Measurements from ENCODE around the gene HOXC4. TPM values are rescaled to one million over a fixed set of nuclear protein-coding genes. Genes with fewer than 3 reads are reported as not detected.

HOXC4 gene
- total RNA-seq, 4 donors from 2014 or later = 1.1 to 3.1 (median 1.3) TPM

GRCh38 chr12:54016478-54016964, 37.1 kb upstream of the HOXC4 start:
- H3K36me3 ChIP-seq = no peaks in the 10 kb centered on the region
- peaks cover 3 to 51% (median 11%) of the 10 kb centered on the region in 3 donors for H3K4me1 ChIP-seq
- H3K27ac ChIP-seq = no peak overlapping the region
- H3K27me3 ChIP-seq = peaks cover 15 to 100% (median 35%) of the 10 kb centered on the region in 4 donors
- 3 to 6% methylated on average over 10 to 16 of the region's 25 CpGs for WGBS, 2 donors
- peak overlapping the region; percentile 42 to 64 (median 50) for H3K4me3 ChIP-seq
- no peaks in the 10 kb centered on the region for H3K9me3 ChIP-seq
- intact Hi-C loops (cut with DNase I) = no loop called here
- no peak for TF ChIP-seq POLR2A (IDR thresholded peaks at IDR 0.05)
- TF ChIP-seq, protein P1, sequence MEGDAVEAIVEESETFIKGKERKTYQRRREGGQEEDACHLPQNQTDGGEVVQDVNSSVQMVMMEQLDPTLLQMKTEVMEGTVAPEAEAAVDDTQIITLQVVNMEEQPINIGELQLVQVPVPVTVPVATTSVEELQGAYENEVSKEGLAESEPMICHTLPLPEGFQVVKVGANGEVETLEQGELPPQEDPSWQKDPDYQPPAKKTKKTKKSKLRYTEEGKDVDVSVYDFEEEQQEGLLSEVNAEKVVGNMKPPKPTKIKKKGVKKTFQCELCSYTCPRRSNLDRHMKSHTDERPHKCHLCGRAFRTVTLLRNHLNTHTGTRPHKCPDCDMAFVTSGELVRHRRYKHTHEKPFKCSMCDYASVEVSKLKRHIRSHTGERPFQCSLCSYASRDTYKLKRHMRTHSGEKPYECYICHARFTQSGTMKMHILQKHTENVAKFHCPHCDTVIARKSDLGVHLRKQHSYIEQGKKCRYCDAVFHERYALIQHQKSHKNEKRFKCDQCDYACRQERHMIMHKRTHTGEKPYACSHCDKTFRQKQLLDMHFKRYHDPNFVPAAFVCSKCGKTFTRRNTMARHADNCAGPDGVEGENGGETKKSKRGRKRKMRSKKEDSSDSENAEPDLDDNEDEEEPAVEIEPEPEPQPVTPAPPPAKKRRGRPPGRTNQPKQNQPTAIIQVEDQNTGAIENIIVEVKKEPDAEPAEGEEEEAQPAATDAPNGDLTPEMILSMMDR (IDR thresholded peaks at IDR 0.05) = no peak
- DNase-seq = no peak

- H3K27ac ChIP-seq = peak overlapping the region; percentile 24 to 67 (median 39)
- H3K36me3 ChIP-seq = no peaks in the 10 kb centered on the region
- 1 to 5% methylated on average over 24 of the region's 24 CpGs for WGBS, 2 donors
- intact Hi-C loops (cut with DNase I) = no loop called here
- peaks cover 15 to 100% (median 33%) of the 10 kb centered on the region in 4 donors for H3K27me3 ChIP-seq
- H3K9me3 ChIP-seq = no peaks in the 10 kb centered on the region
- H3K4me3 ChIP-seq = peak overlapping the region; percentile 42 to 64 (median 50)
- TF ChIP-seq, protein P1 (IDR thresholded peaks at IDR 0.05) = peak in 1 of 6 experiments; percentile 10
- TF ChIP-seq POLR2A (IDR thresholded peaks at IDR 0.05) = no peak
- no peak for DNase-seq
- H3K4me1 ChIP-seq = peaks cover 3 to 55% (median 11%) of the 10 kb centered on the region in 3 donors
These were observed 36.4 kb upstream of the HOXC4 start for GRCh38 chr12:54017027-54017788.

- Histone ChIP-seq H3K27ac (peak overlapping the region; percentile 24 to 67 (median 39)), H3K27me3 (peaks cover 15 to 100% (median 30%) of the 10 kb centered on the region in 4 donors), H3K9me3 (no peaks in the 10 kb centered on the region), H3K36me3 (no peaks in the 10 kb centered on the region), H3K4me3 (peak overlapping the region; percentile 42 to 64 (median 50)), H3K4me1 (peaks cover 3 to 55% (median 11%) of the 10 kb centered on the region in 3 donors)
- intact Hi-C loops (cut with DNase I) = no loop called here
- WGBS, 2 donors = 0% methylated on average over 1 of the region's 34 CpGs; no CpG with 5 or more reads in 1 of the 2 donors
- peak; percentile 21 for DNase-seq
- TF ChIP-seq, protein P1 (IDR thresholded peaks at IDR 0.05) = peak in 1 of 6 experiments; percentile 18
- TF ChIP-seq POLR2A (IDR thresholded peaks at IDR 0.05) = peak in 1 of 4 donors; percentile 32
These were observed 35.7 kb upstream of the HOXC4 start for GRCh38 chr12:54017878-54018467.

DNA sequence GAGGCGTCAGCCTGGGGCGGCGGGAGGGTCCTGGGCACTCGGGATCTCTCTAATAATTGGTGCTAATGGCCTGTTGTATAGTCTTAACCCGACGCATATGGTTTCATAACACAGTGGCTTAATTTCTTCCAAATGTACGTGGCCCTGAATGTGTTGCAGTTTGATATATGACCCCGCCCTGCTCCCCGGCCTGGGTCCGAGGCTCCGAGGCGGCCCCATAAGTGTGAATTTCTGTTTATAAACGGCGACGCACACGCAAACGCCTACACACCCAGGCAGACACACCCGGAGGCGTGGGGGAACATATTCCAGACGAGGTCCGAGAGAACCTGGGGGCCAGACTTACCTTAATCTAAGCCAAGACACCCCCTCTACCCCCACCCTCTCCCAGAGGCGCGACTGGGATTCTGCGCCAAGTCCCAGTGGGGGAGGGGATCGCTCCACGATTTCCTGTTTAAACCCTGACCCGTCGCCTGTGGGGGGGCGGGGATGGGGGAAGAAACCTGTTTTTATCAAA, 35.1 kb upstream of the HOXC4 start:
- Histone ChIP-seq H3K4me3 (peak overlapping the region; percentile 42 to 64 (median 50)), H3K27me3 (peaks cover 15 to 100% (median 27%) of the 10 kb centered on the region in 4 donors), H3K36me3 (no peaks in the 10 kb centered on the region), H3K9me3 (no peaks in the 10 kb centered on the region), H3K4me1 (peaks cover 3 to 55% (median 11%) of the 10 kb centered on the region in 3 donors), H3K27ac (peak overlapping the region; percentile 24 to 67 (median 39))
- DNase-seq = no peak
- no peak for TF ChIP-seq POLR2A (IDR thresholded peaks at IDR 0.05)
- TF ChIP-seq, protein P1 (IDR thresholded peaks at IDR 0.05) = no peak
- intact Hi-C loops (cut with DNase I) = no loop called here
- 43 to 62% methylated on average over 10 to 14 of the region's 29 CpGs for WGBS, 2 donors
